Smooth muscle cell of trachea (primary cell): Measurements from ENCODE around the gene CFC1B. TPM values are rescaled to one million over a fixed set of nuclear protein-coding genes. Genes with fewer than 3 reads are reported as not detected.

ENCODE experiments used
- total RNA-seq: library from RNA; depleted of rRNA; stranded (reverse); fragments of >200 nt; gene quantifications from 2 replicates; pipeline ENCODE4 v1.2.1, GENCODE V29; 2014

CFC1B gene
- not detected in 2 replicates for total RNA-seq

GRCh38 chr2:130520992-130521391 lies at the start of gene CFC1B:
CFC1B (plus strand) TSS chr2:130521222; CDS start chr2:130521485, 263 bp downstream.

GRCh38 chr2:130509228-130509627 lies 11.8 kb upstream of the CFC1B start, which contains the start of gene POTEI:
POTEI (minus strand) TSS chr2:130509328; CDS start chr2:130509235, 93 bp downstream.

Other genes with a start within 250 kb of the CFC1B start
- 64.4 and 68.8 TPM in 2 replicates for gene IMP4, start 178.3 kb upstream of the CFC1B start, total RNA-seq
- gene PTPN18, start 165.2 kb upstream of the CFC1B start, total RNA-seq = 11.6 and 19.6 TPM in 2 replicates
- under 0.01 TPM in 1 of 2 replicates, not detected in the other for gene POTEI, start 11.9 kb upstream of the CFC1B start, total RNA-seq
- gene CFC1, start 78.4 kb downstream of the CFC1B start, total RNA-seq = not detected in 2 replicates
- gene POTEJ, start 90.2 kb downstream of the CFC1B start, total RNA-seq = not detected in 2 replicates
- gene GPR148, start 207.8 kb downstream of the CFC1B start, total RNA-seq = not detected in 2 replicates
- under 0.01 TPM in 1 of 2 replicates, not detected in the other for gene AMER3, start 234.3 kb downstream of the CFC1B start, total RNA-seq